ENCODE data around the gene BCAS3. TPM values are rescaled to one million over a fixed set of nuclear protein-coding genes. Genes with fewer than 3 reads are reported as not detected.

BCAS3 gene
- total RNA-seq, 1 experiment from 2014 or later = 26.3 TPM

- Histone ChIP-seq H3K27me3 (ENCODE audit: insufficient read depth, low read length) (no peaks in the 10 kb centered on the region), H4K20me1 (ENCODE audit: insufficient read depth) (no peaks in the 10 kb centered on the region), H2AFZ (ENCODE audit: low read depth, low read length, poor library complexity, severe bottlenecking) (no peak overlapping the region), H3K4me2 (ENCODE audit: low read length) (no peak overlapping the region), H3K9me3 (ENCODE audit: control insufficient read depth in 1 of 2, insufficient read depth in 1 of 2, low read depth in 1 of 2, low read length in 2 of 2) (no peaks in the 10 kb centered on the region), H3K4me1 (ENCODE audit: control insufficient read depth in 1 of 2, insufficient read depth in 2 of 2, low read length in 2 of 2) (peaks cover 5 to 8% of the 10 kb centered on the region in 2 experiments; a peak in 3 of 4 replicates), H3K36me3 (ENCODE audit: control insufficient read depth in 1 of 2, insufficient read depth in 2 of 2, low read length in 2 of 2) (no peaks in the 10 kb centered on the region), H3K9me2 (ENCODE audit: insufficient read depth) (no peaks in the 10 kb centered on the region), H3K79me2 (ENCODE audit: insufficient read depth, low read length) (no peaks in the 10 kb centered on the region), H3K4me3 (replicated peaks in 1 of 2; ENCODE audit: low read depth in 1 of 2, low read length in 2 of 2) (no peak overlapping the region), H3K27ac (ENCODE audit: low read depth, low read length) (no peak overlapping the region), H3K9ac (ENCODE audit: low read length) (no peak overlapping the region)
- no TSS peak for BruUV-seq (replicated peaks)
- intact Hi-C loops (cut with micrococcal nuclease) = no loop called here
- ATAC-seq = no peak
- CTCF ChIA-PET = no interaction called here
- DNase-seq (ENCODE audit: low read depth, low spot score) = no peak
- RAD21 ChIA-PET (ENCODE audit: low non-redundant PET in 1 of 2, low total read pairs in 2 of 2, uncharacterized antibody in 2 of 2, unreplicated experiment in 2 of 2) = no interaction called here
- POLR2A ChIA-PET = no interaction called here
- TF ChIP-seq MAX (IDR thresholded peaks at IDR 0.05) (no peak), CEBPB (IDR thresholded peaks at IDR 0.05; ENCODE audit: low read depth) (no peak), JUND (IDR thresholded peaks at IDR 0.05) (no peak), REST (IDR thresholded peaks at IDR 0.05; ENCODE audit: low read depth) (no peak), CTCF (IDR thresholded peaks at IDR 0.05 in 2 of 3, conservative IDR thresholded peaks at IDR 0.05 in 1 of 3; ENCODE audit: borderline replicate concordance in 1 of 3, insufficient read depth in 1 of 3, low read depth in 2 of 3, low read length in 2 of 3) (no peak), POLR2AphosphoS5 (IDR thresholded peaks at IDR 0.05; ENCODE audit: low read depth, low read length) (no peak), SIN3A (IDR thresholded peaks at IDR 0.05; ENCODE audit: low read depth) (no peak), FOSL1 (IDR thresholded peaks at IDR 0.05; ENCODE audit: low read depth) (no peak), ATF3 (IDR thresholded peaks at IDR 0.05) (no peak), EZH2phosphoT487 (IDR thresholded peaks at IDR 0.05; ENCODE audit: borderline replicate concordance) (no peak), RAD21 (IDR thresholded peaks at IDR 0.05; ENCODE audit: low read depth) (no peak), EGR1 (IDR thresholded peaks at IDR 0.05; ENCODE audit: low read depth) (no peak), ZNF274 (IDR thresholded peaks at IDR 0.05; ENCODE audit: low read depth, low read length) (no peak), CBX3 (IDR thresholded peaks at IDR 0.05; ENCODE audit: low read depth) (no peak), EZH2 (IDR thresholded peaks at IDR 0.05) (no peak), ZFX (IDR thresholded peaks at IDR 0.05) (no peak), ELF1 (IDR thresholded peaks at IDR 0.05; ENCODE audit: borderline replicate concordance, low read depth) (no peak), YY1 (IDR thresholded peaks at IDR 0.05; ENCODE audit: extremely low read depth, insufficient replicate concordance, low read depth, low read length) (no peak), SP1 (IDR thresholded peaks at IDR 0.05; ENCODE audit: low read depth) (no peak), SRF (IDR thresholded peaks at IDR 0.05; ENCODE audit: low read depth) (no peak)
These were observed 726.9 kb downstream of the BCAS3 start for GRCh38 chr17:61404663-61404912.

All from HCT116 (cell line).